ENCODE data around the gene KLHL15. TPM values are rescaled to one million over a fixed set of nuclear protein-coding genes. Genes with fewer than 3 reads are reported as not detected.

The KLHL15 gene
- total RNA-seq, 2 experiments from 2014 or later, result 13.4 to 13.8 TPM

GRCh38 chrX:23936180-23936579, 90.8 kb downstream of the KLHL15 start:
- Histone ChIP-seq H3K27ac (ENCODE audit: low read depth, low read length, poor library complexity, severe bottlenecking) (no peak overlapping the region), H4K20me1 (ENCODE audit: insufficient read depth, low read length) (no peaks in the 10 kb centered on the region), H2AFZ (ENCODE audit: low read length) (no peak overlapping the region), H3K4me2 (ENCODE audit: low read length) (no peak overlapping the region), H3K9me3 (ENCODE audit: low read length) (no peaks in the 10 kb centered on the region), H3K36me3 (ENCODE audit: insufficient read depth, low read length) (no peaks in the 10 kb centered on the region), H3K4me1 (ENCODE audit: insufficient read depth, low read length, poor library complexity, severe bottlenecking) (peaks cover 4% of the 10 kb centered on the region), H3K79me2 (ENCODE audit: insufficient read depth, low read depth, low read length) (no peaks in the 10 kb centered on the region), H3K4me3 (ENCODE audit: low read depth, low read length, poor library complexity, severe bottlenecking) (no peak overlapping the region), H3K9me2 (ENCODE audit: insufficient read depth, low read length) (no peaks in the 10 kb centered on the region)
- no peak for TF ChIP-seq EZH2phosphoT487 (IDR thresholded peaks at IDR 0.05; ENCODE audit: borderline replicate concordance, low read depth, low read length)
- no peak for TF ChIP-seq CTCF (conservative IDR thresholded peaks at IDR 0.05; ENCODE audit: low read length)
- intact Hi-C loops (cut with micrococcal nuclease; ENCODE audit: unreplicated experiment), result no loop called here
- DNase-seq (ENCODE audit: low spot score), result no peak
- no TSS peak for BruUV-seq (replicated peaks)
- ChIA-PET CTCF (ENCODE audit: unreplicated experiment) (no interaction called here), POLR2A (no interaction called here)

GRCh38 chrX:23935106-23935505, 91.9 kb downstream of the KLHL15 start:
- Histone ChIP-seq H3K9me3 (ENCODE audit: low read length) (no peaks in the 10 kb centered on the region), H3K27ac (ENCODE audit: low read depth, low read length, poor library complexity, severe bottlenecking) (no peak overlapping the region), H3K36me3 (ENCODE audit: insufficient read depth, low read length) (no peaks in the 10 kb centered on the region), H3K4me2 (ENCODE audit: low read length) (no peak overlapping the region), H3K9me2 (ENCODE audit: insufficient read depth, low read length) (no peaks in the 10 kb centered on the region), H3K4me3 (ENCODE audit: low read depth, low read length, poor library complexity, severe bottlenecking) (no peak overlapping the region), H3K79me2 (ENCODE audit: insufficient read depth, low read depth, low read length) (no peaks in the 10 kb centered on the region), H4K20me1 (ENCODE audit: insufficient read depth, low read length) (no peaks in the 10 kb centered on the region), H3K4me1 (ENCODE audit: insufficient read depth, low read length, poor library complexity, severe bottlenecking) (peaks cover 8% of the 10 kb centered on the region), H2AFZ (ENCODE audit: low read length) (no peak overlapping the region)
- intact Hi-C loops (cut with micrococcal nuclease; ENCODE audit: unreplicated experiment), result no loop called here
- no peak for DNase-seq (ENCODE audit: low spot score)
- TF ChIP-seq EZH2phosphoT487 (IDR thresholded peaks at IDR 0.05; ENCODE audit: borderline replicate concordance, low read depth, low read length) (no peak), CTCF (conservative IDR thresholded peaks at IDR 0.05; ENCODE audit: low read length) (no peak)
- ChIA-PET CTCF (ENCODE audit: unreplicated experiment) (no interaction called here), POLR2A (no interaction called here)
- no TSS peak for BruUV-seq (replicated peaks)

Other genes with a start within 250 kb of the KLHL15 start
- gene SAT1, start 244.0 kb downstream of the KLHL15 start, total RNA-seq (2014; rRNA removed; shearing (Covaris generic)), result 46.9 and 75.9 TPM in 2 replicates
- gene SAT1, start 244.0 kb downstream of the KLHL15 start, total RNA-seq (2022), result 50.7 and 56.8 TPM in 2 replicates
- gene APOO, start 119.2 kb downstream of the KLHL15 start, total RNA-seq (2014; rRNA removed; shearing (Covaris generic)), result 11.2 and 18.1 TPM in 2 replicates
- 17.5 and 25.7 TPM in 2 replicates for gene APOO, start 119.2 kb downstream of the KLHL15 start, total RNA-seq (2022)
- not detected in 2 replicates for gene CXorf58, start 119.2 kb downstream of the KLHL15 start, total RNA-seq (2014; rRNA removed; shearing (Covaris generic))
- gene CXorf58, start 119.2 kb downstream of the KLHL15 start, total RNA-seq (2022), result 0.46 TPM in 1 of 2 replicates, not detected in the other
- gene EIF2S3, start 27.8 kb upstream of the KLHL15 start, total RNA-seq (2014; rRNA removed; shearing (Covaris generic)), result 231 and 243 TPM in 2 replicates
- 405 and 440 TPM in 2 replicates for gene EIF2S3, start 27.8 kb upstream of the KLHL15 start, total RNA-seq (2022)
- gene ZFX, start 122.5 kb upstream of the KLHL15 start, total RNA-seq (2014; rRNA removed; shearing (Covaris generic)), result 18.1 and 20.0 TPM in 2 replicates
- 34.8 and 37.6 TPM in 2 replicates for gene ZFX, start 122.5 kb upstream of the KLHL15 start, total RNA-seq (2022)

Data from OCI-LY7 (cell line).